ENCODE results near the gene FAM81A. TPM values are rescaled to one million over a fixed set of nuclear protein-coding genes. Genes with fewer than 3 reads are reported as not detected.
"Not testable (repeated sequence)": the region's sequence is repeated elsewhere in the genome, so short reads cannot be mapped to it uniquely, and the experiment has no call there.

The FAM81A gene
- total and polyA plus RNA-seq, 12 donors = 0.08 to 0.96 (median 0.28) TPM; not detected in 4

DNA sequence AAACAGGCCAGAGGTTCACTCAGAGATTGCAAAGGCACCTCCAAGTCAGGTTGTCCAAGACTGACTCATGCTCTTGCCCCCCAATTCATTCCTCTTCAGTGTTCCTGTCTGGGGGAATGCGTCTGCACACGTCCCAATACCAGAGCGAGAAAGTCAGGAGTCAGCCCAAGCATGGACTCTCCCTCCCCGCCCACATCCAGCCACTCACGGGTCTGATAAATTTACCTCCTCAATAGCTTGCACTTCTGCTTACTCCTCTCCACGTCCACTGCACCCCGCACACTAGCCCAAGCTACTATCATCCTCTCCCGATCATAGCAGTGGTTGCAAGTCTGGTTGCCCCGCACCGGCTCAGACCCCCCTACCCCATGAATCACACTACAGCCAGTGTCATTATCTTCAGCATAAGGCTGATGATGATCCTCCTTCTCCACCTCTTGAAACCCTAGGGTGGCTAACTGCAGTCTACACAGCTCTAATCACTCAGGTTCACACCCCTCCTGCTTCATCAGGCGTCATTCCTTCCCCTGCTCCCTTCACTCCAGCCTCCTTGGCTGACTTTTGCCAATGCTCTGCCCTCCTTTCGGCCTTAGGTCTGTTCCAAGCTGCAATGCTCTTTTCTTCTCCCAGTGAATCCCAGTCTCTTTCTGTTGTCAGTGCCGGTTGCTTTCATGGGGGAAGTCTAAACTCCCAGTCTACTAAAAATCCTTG is 37.7 kb upstream of the FAM81A start:
- Histone ChIP-seq H3K27me3 (no peaks in the 10 kb centered on the region), H3K4me3 (no peak overlapping the region), H3K36me3 (replicated peaks in 1 of 2) (no peaks in the 10 kb centered on the region), H3K4me1 (replicated peaks in 1 of 2) (no peaks in the 10 kb centered on the region), H3K9me3 (replicated peaks in 1 of 3) (no peaks in the 10 kb centered on the region), H3K27ac (no peak overlapping the region)
- TF ChIP-seq, protein P1, sequence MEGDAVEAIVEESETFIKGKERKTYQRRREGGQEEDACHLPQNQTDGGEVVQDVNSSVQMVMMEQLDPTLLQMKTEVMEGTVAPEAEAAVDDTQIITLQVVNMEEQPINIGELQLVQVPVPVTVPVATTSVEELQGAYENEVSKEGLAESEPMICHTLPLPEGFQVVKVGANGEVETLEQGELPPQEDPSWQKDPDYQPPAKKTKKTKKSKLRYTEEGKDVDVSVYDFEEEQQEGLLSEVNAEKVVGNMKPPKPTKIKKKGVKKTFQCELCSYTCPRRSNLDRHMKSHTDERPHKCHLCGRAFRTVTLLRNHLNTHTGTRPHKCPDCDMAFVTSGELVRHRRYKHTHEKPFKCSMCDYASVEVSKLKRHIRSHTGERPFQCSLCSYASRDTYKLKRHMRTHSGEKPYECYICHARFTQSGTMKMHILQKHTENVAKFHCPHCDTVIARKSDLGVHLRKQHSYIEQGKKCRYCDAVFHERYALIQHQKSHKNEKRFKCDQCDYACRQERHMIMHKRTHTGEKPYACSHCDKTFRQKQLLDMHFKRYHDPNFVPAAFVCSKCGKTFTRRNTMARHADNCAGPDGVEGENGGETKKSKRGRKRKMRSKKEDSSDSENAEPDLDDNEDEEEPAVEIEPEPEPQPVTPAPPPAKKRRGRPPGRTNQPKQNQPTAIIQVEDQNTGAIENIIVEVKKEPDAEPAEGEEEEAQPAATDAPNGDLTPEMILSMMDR (IDR thresholded peaks at IDR 0.05) = no peak
- TF ChIP-seq POLR2A (IDR thresholded peaks at IDR 0.05) = no peak
- DNase-seq = no peak
- WGBS, 4 donors = 76 to 84% (median 80%) methylated on average over 13 of the region's 13 CpGs
- intact Hi-C loops (cut with DNase I) = no loop called here

DNA sequence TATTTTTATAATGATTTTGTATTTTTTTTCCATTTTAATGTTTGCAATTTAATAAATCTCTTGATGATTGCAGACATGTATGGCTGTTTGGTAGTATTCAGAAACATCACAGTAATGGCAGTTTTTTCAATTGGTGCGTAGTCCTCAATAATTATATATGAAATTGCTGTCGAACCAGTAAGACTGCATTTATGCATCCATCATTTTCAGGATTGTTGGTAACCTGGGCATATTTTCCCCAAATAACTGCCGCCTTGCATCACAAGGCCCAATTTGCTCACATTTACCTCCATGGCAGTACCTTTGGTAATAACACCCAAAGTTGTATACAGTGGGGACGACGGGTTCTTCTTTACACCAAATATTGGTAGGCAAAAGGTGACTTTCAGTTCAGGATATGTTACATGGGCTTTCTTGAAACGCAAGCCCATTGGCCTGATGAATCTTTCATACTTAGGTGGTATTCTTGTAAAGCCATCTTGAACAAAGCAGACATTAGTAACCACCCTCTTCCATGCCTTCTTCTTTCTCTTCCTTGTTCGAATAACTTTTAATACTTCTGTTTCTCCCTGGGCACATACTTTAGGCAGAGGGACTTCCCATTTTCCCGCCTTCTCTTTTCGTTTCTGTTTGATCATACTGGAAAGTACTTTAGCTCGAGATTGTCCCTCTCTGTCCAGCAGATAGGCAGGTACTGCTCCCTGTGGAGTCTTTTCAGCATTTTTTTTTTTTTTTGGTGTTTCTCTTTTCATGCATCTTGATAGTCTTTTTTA is 36.7 kb upstream of the FAM81A start:
- intact Hi-C loops (cut with DNase I); H3K4me3 ChIP-seq; DNase-seq: not testable (repeated sequence)

DNA sequence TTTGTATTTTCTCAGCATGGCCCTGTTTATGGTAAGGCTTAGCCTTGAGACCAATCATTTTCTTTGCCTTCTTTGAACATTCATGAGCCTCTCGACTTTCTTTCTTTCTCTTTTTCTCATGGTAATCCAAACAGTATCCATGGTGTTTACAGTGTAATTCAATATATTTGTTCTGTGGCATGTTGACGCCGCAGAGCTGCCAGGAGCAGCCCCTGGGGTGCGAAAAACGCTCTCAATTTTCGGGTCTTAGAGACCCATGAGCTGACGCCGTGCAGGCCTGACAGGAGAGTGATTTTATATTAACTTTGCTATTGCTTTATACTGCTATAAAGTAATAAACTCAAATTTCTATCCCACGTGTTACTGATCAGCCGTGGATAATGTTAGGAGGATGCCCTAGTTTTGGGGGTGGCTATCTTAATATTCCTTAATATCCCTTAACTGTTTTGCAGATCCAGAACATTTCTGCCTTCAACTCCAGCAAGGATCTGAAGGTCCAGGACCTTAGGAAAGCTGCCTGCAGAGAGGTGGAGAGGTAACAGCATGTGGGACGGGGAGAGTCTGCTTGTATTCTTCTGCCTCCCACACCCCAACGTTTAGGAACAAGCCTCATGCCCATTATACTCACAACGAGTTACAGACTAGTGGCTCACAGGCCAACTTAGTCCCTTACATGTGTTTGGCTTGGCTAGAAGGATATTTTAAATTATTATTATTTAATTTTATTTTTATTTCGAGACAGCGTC is 36.0 kb upstream of the FAM81A start:
- intact Hi-C loops (cut with DNase I) = no loop called here
- Histone ChIP-seq H3K36me3 (replicated peaks in 1 of 2) (no peaks in the 10 kb centered on the region), H3K4me3 (no peak overlapping the region), H3K27ac (no peak overlapping the region), H3K4me1 (replicated peaks in 1 of 2) (no peaks in the 10 kb centered on the region), H3K27me3 (no peaks in the 10 kb centered on the region), H3K9me3 (replicated peaks in 1 of 3) (no peaks in the 10 kb centered on the region)
- no peak for DNase-seq
- 72 to 76% (median 74%) methylated on average over 15 of the region's 15 CpGs for WGBS, 4 donors
- no peak for TF ChIP-seq POLR2A (IDR thresholded peaks at IDR 0.05)
- TF ChIP-seq, protein P1 (IDR thresholded peaks at IDR 0.05) = no peak

More for the DNA sequence above, 36.7 kb upstream of the FAM81A start:
- H3K27me3 ChIP-seq; H3K27ac ChIP-seq; H3K9me3 ChIP-seq (replicated peaks in 1 of 3); H3K4me1 ChIP-seq (replicated peaks in 1 of 2); H3K36me3 ChIP-seq (replicated peaks in 1 of 2): not testable (repeated sequence)
- WGBS, 4 donors = 80 to 84% (median 82%) methylated on average over 10 of the region's 10 CpGs

DNA sequence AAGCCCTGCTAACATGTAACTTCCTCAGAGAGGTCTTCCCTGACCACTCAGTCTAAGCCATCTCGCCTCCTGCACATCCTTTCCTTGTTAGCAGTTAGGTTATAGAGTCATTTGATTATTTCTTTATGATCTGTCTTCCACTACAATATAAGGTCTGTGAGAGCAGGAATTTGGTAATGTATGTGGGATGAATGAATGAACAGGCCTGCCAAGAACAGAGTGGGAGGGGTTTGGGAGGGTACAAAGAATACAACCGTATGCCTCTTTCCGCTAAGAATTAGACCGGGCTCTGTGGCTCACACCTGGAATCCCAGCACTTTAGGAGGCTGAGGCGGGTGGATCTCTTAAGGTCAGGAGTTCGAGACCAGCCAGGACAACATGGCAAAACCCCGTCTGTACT is 32.9 kb upstream of the FAM81A start:
- Histone ChIP-seq H3K27me3 (peaks cover 6% of the 10 kb centered on the region), H3K36me3 (replicated peaks in 1 of 2) (no peaks in the 10 kb centered on the region), H3K4me3 (no peak overlapping the region), H3K4me1 (replicated peaks in 1 of 2) (no peaks in the 10 kb centered on the region), H3K27ac (no peak overlapping the region), H3K9me3 (replicated peaks in 1 of 3) (no peaks in the 10 kb centered on the region)
- no peak for DNase-seq
- intact Hi-C loops (cut with DNase I) = no loop called here
- 75 to 77% (median 76%) methylated on average over 7 of the region's 7 CpGs for WGBS, 4 donors
- no peak for TF ChIP-seq POLR2A (IDR thresholded peaks at IDR 0.05)
- TF ChIP-seq, protein P1 (IDR thresholded peaks at IDR 0.05) = no peak
